H9 (cell line): ENCODE data around the gene FICD. TPM values are rescaled to one million over a fixed set of nuclear protein-coding genes. Genes with fewer than 3 reads are reported as not detected.

ENCODE experiments used
- DNase-seq: peaks from one replicate; pipeline ENCODE4 v3.0.0-alpha.2; 2017
- H2AFZ ChIP-seq: one replicate; pipeline ENCODE4 v1.6.1; 2013; ENCODE audit warnings: mild to moderate bottlenecking, low read length, control low read depth, moderate library complexity
- H2AK5ac ChIP-seq: 2 replicates; pipeline ENCODE4 v1.6.1; 2013; ENCODE audit warnings: low read length, control low read depth, mixed read lengths; ENCODE audit not compliant: insufficient read length
- H2BK120ac ChIP-seq: one replicate; pipeline ENCODE4 v1.6.1; 2013; ENCODE audit warnings: low read depth, mild to moderate bottlenecking, low read length, control low read depth, inconsistent platforms; ENCODE audit not compliant: poor library complexity, severe bottlenecking
- H2BK12ac ChIP-seq: 2 replicates; pipeline ENCODE4 v1.6.1; 2013; ENCODE audit warnings: low read length, control low read depth, mixed read lengths, low read depth; ENCODE audit not compliant: insufficient read length
- H2BK15ac ChIP-seq: 2 replicates; pipeline ENCODE4 v1.6.1; 2013; ENCODE audit warnings: low read depth, low read length, control low read depth
- H2BK20ac ChIP-seq: one replicate; pipeline ENCODE4 v1.6.1; 2013; ENCODE audit warnings: low read depth, mild to moderate bottlenecking, low read length, control low read depth, inconsistent platforms; ENCODE audit not compliant: poor library complexity, severe bottlenecking
- H2BK5ac ChIP-seq: 2 replicates; pipeline ENCODE4 v1.6.1; 2013; ENCODE audit warnings: low read length, control low read depth, mixed read lengths; ENCODE audit not compliant: insufficient read length
- H3K14ac ChIP-seq: 2 replicates; pipeline ENCODE4 v1.6.1; 2013; ENCODE audit warnings: low read length, control low read depth; ENCODE audit not compliant: insufficient read depth
- H3K18ac ChIP-seq: 2 replicates; pipeline ENCODE4 v1.6.1; 2013; ENCODE audit warnings: low read depth, mild to moderate bottlenecking, mixed read lengths, low read length, control low read depth; ENCODE audit not compliant: insufficient read length
- H3K23ac ChIP-seq: 2 replicates; pipeline ENCODE4 v1.6.1; 2013; ENCODE audit warnings: low read length, control low read depth, mixed read lengths, low read depth; ENCODE audit not compliant: insufficient read length
- H3K23me2 ChIP-seq: 2 replicates; pipeline ENCODE4 v1.6.1; 2013; ENCODE audit warnings: low read depth, mild to moderate bottlenecking, mixed read lengths, low read length, control low read depth; ENCODE audit not compliant: insufficient read length, poor library complexity, severe bottlenecking
- H3K27ac ChIP-seq: 2 replicates; pipeline ENCODE4 v1.5.1; 2013; ENCODE audit warnings: low read length, control low read depth, mixed read lengths, low read depth; ENCODE audit not compliant: insufficient read length
- H3K27me3 ChIP-seq: 2 replicates; pipeline ENCODE4 v1.6.1; 2013; ENCODE audit warnings: low read length, control low read depth, inconsistent platforms; ENCODE audit not compliant: insufficient read depth
- H3K4ac ChIP-seq: 2 replicates; pipeline ENCODE4 v1.6.1; 2013; ENCODE audit warnings: low read depth, mild to moderate bottlenecking, control low read depth, inconsistent platforms, low read length, moderate library complexity
- H3K4me1 ChIP-seq: 2 replicates; pipeline ENCODE4 v1.6.1; 2013; ENCODE audit warnings: low read length, control low read depth, inconsistent platforms; ENCODE audit not compliant: insufficient read depth
- H3K4me2 ChIP-seq: 2 replicates; pipeline ENCODE4 v1.6.1; 2013; ENCODE audit warnings: low read length, control low read depth, mixed read lengths; ENCODE audit not compliant: insufficient read length, insufficient read depth
- H3K56ac ChIP-seq: 2 replicates; pipeline ENCODE4 v1.6.1; 2013; ENCODE audit warnings: low read depth, mild to moderate bottlenecking, mixed read lengths, low read length, control low read depth; ENCODE audit not compliant: insufficient read length
- H3K79me1 ChIP-seq: 2 replicates; pipeline ENCODE4 v1.6.1; 2013; ENCODE audit warnings: low read depth, mild to moderate bottlenecking, moderate library complexity, low read length, control low read depth, inconsistent platforms; ENCODE audit not compliant: insufficient read depth, poor library complexity, severe bottlenecking
- H3K79me2 ChIP-seq: 2 replicates; pipeline ENCODE4 v1.6.1; 2013; ENCODE audit warnings: low read length, control low read depth, inconsistent platforms; ENCODE audit not compliant: insufficient read depth
- H3K9ac ChIP-seq: 2 replicates; pipeline ENCODE4 v1.6.1; 2013; ENCODE audit warnings: low read length, control low read depth, mixed read lengths; ENCODE audit not compliant: insufficient read length; ENCODE audit errors: extremely low read depth
- H3K9me3 ChIP-seq: one replicate; pipeline ENCODE4 v1.6.1; 2013; ENCODE audit warnings: low read depth, low read length, inconsistent platforms; ENCODE audit not compliant: control insufficient read depth
- H3T11ph ChIP-seq: one replicate; pipeline ENCODE4 v1.6.1; 2013; ENCODE audit warnings: mild to moderate bottlenecking, low read length, control low read depth, inconsistent platforms
- H4K20me1 ChIP-seq: one replicate; pipeline ENCODE4 v1.6.1; 2013; ENCODE audit not compliant: control insufficient read depth, insufficient read length, insufficient read depth
- H4K5ac ChIP-seq: 2 replicates; pipeline ENCODE4 v1.6.1; 2013; ENCODE audit warnings: low read depth, mild to moderate bottlenecking, mixed read lengths, low read length, control low read depth; ENCODE audit not compliant: insufficient read length
- H4K8ac ChIP-seq: replicated peaks from 2 replicates; pipeline ENCODE4 v1.6.1; 2013; ENCODE audit warnings: low read length, control low read depth, mixed read lengths, low read depth; ENCODE audit not compliant: insufficient read length
- H4K91ac ChIP-seq: 2 replicates; pipeline ENCODE4 v1.6.1; 2013; ENCODE audit warnings: low read depth, mild to moderate bottlenecking, moderate library complexity, mixed read lengths, low read length, control low read depth; ENCODE audit not compliant: insufficient read length
- H3K27ac Mint-ChIP-seq, 3 experiments: 2 replicates in 2 of 3; 3 replicates in 1 of 3; pipeline ENCODE4 v1.8.0; 2020 to 2021; ENCODE audit warnings: mixed read lengths in 3 of 3, mild to moderate bottlenecking in 1 of 3, moderate library complexity in 1 of 3
- H3K27me3 Mint-ChIP-seq: 2 replicates; pipeline ENCODE4 v1.8.0; 2021; ENCODE audit warnings: low read depth, mild to moderate bottlenecking, moderate library complexity, mixed read lengths
- H3K36me3 Mint-ChIP-seq, 3 experiments: 2 replicates in 2 of 3; 3 replicates in 1 of 3; pipeline ENCODE4 v1.8.0; 2020 to 2021; ENCODE audit warnings: low read depth in 3 of 3, mixed read lengths in 3 of 3; ENCODE audit not compliant: insufficient read depth in 1 of 3
- H3K4me1 Mint-ChIP-seq, 2 experiments: 2 replicates each; pipeline ENCODE4 v1.8.0; 2020; ENCODE audit warnings: mixed read lengths in 2 of 2
- H3K4me3 Mint-ChIP-seq, 2 experiments: 2 replicates in 1 of 2; 3 replicates in 1 of 2; pipeline ENCODE4 v1.8.0; 2020 to 2021; ENCODE audit warnings: mild to moderate bottlenecking in 2 of 2, mixed read lengths in 2 of 2, moderate library complexity in 1 of 2
- H3K9me3 Mint-ChIP-seq, 2 experiments: 2 replicates in 1 of 2; 3 replicates in 1 of 2; pipeline ENCODE4 v1.8.0; 2020; ENCODE audit warnings: mild to moderate bottlenecking in 2 of 2, mixed read lengths in 2 of 2, moderate library complexity in 1 of 2
- CTCF ChIP-seq: fragments of 200-600 bp; sonication (generic); conservative IDR thresholded peaks from 3 replicates; pipeline ENCODE4 v1.8.0; 2021; ENCODE audit warnings: antibody characterized with exemption, mild to moderate bottlenecking
- WGBS: extraction: QIAGEN DNeasy Blood & Tissue Kit; methylation state at CpG from one replicate; pipeline ENCODE4 v1.1.7; 2013; ENCODE audit warnings: missing lambda C conversion rate, low lambda C conversion rate, mixed read lengths; ENCODE audit not compliant: insufficient read length; ENCODE audit errors: extremely low coverage; 5-methylcytosine and 5-hydroxymethylcytosine counted together
- total RNA-seq: library from RNA; stranded (reverse); gene quantifications from 2 replicates; pipeline ENCODE4 v1.2.1, GENCODE V29; 2021

The FICD gene
- total RNA-seq, 1 experiment from 2014 or later, result 5.1 TPM

GRCh38 chr12:108475396-108475795, 39.7 kb upstream of the FICD start:
- Histone ChIP-seq H3K4me2 (no peak overlapping the region), H3K79me1 (no peaks in the 10 kb centered on the region), H2BK120ac (no peak overlapping the region), H3K79me2 (no peaks in the 10 kb centered on the region), H3K4ac (no peak overlapping the region), H4K5ac (no peak overlapping the region), H4K20me1 (no peaks in the 10 kb centered on the region), H3K9ac (no peak overlapping the region), H2BK15ac (no peak overlapping the region), H2AK5ac (no peak overlapping the region), H3K27ac (no peak overlapping the region), H4K91ac (no peak overlapping the region), H3K18ac (no peak overlapping the region), H3K9me3 (no peaks in the 10 kb centered on the region), H2BK20ac (no peak overlapping the region), H2AFZ (no peak overlapping the region), H3T11ph (no peak overlapping the region), H2BK5ac (no peak overlapping the region), H3K23ac (no peak overlapping the region), H3K4me1 (no peaks in the 10 kb centered on the region), H4K8ac (no peak overlapping the region), H3K14ac (no peak overlapping the region), H3K27me3 (no peaks in the 10 kb centered on the region), H3K23me2 (no peaks in the 10 kb centered on the region), H2BK12ac (no peak overlapping the region), H3K56ac (no peak overlapping the region)
- no peaks in the 10 kb centered on the region for H3K36me3 Mint-ChIP-seq
- no peak overlapping the region for H3K4me3 Mint-ChIP-seq
- H3K27me3 Mint-ChIP-seq, result peaks cover 8% of the 10 kb centered on the region; the same call in 1 of the 2 replicates
- TF ChIP-seq CTCF, result no peak
- no CpG with 5 or more reads among the region's 2 CpGs for WGBS
- peaks cover 4 to 18% of the 10 kb centered on the region in 2 experiments for H3K4me1 Mint-ChIP-seq
- no peak for DNase-seq
- H3K27ac Mint-ChIP-seq, result no peak overlapping the region
- H3K9me3 Mint-ChIP-seq, result no peaks in the 10 kb centered on the region
